Tibial artery (tissue), 4 donors: ENCODE measurements around the gene C12orf50.

Experiments
- DNase-seq, 2 donors: peaks; one replicate each; pipeline ENCODE4 v3.0.0-alpha.2; 2019
- H3K27ac ChIP-seq, 2 donors: fragments of 200-600 bp; sonication (generic) in 1 of 2; 1 replicate in 1 of 2; 2 replicates in 1 of 2; pipeline ENCODE4 v1.5.1; 2018 to 2019; ENCODE audit warnings: mild to moderate bottlenecking in 1 of 2
- H3K27me3 ChIP-seq, 2 donors: fragments of 200-600 bp; sonication (generic) in 1 of 2; one replicate each; pipeline versions ENCODE4 v1.5.1 to v1.6.0; 2016 to 2019
- H3K36me3 ChIP-seq, 3 donors: fragments of 200-600 bp; sonication (generic) in 2 of 3; one replicate each; pipeline ENCODE4 v1.5.1; 2016 to 2019; ENCODE audit warnings: mild to moderate bottlenecking in 2 of 3
- H3K4me1 ChIP-seq, 4 donors: fragments of 200-600 bp; sonication (generic) in 2 of 4; 1 replicate in 3 of 4; 2 replicates in 1 of 4; pipeline ENCODE4 v1.5.1; 2016 to 2019
- H3K4me3 ChIP-seq, 2 donors: fragments of 200-600 bp; sonication (generic) in 1 of 2; 1 replicate in 1 of 2; 2 replicates in 1 of 2; pipeline ENCODE4 v1.5.1; 2018 to 2019; ENCODE audit warnings: mild to moderate bottlenecking in 2 of 2
- H3K9me3 ChIP-seq, 3 donors: fragments of 200-600 bp; sonication (generic) in 1 of 3; one replicate each; pipeline ENCODE4 v1.5.1; 2016 to 2019
- CTCF ChIP-seq, 2 experiments: fragments of 200-600 bp in 1 of 2; fragments of 450-650 bp in 1 of 2; IDR thresholded peaks; one replicate each; pipeline ENCODE4 v1.5.1; 2017 to 2019; ENCODE audit warnings: antibody characterized with exemption in 2 of 2, mild to moderate bottlenecking in 1 of 2, moderate library complexity in 1 of 2
- intact Hi-C: fragments of 100-400 bp; cut with DNase I; formaldehyde crosslinking; loops from one replicate; pipeline ENCODE4 v1.15.0; 2023; ENCODE audit warnings: low total_unique reads

The C12orf50 gene

GRCh38 chr12:87988534-87988933 lies 40.7 kb downstream of the C12orf50 start:
- intact Hi-C loops = no loop called here
- no peak for TF ChIP-seq CTCF (IDR thresholded peaks at IDR 0.05)

GRCh38 chr12:87985069-87985675 lies 44.0 kb downstream of the C12orf50 start:
- DNase-seq = no peak
- no peak overlapping the region for H3K27ac ChIP-seq
- H3K36me3 ChIP-seq = no peaks in the 10 kb centered on the region
- H3K27me3 ChIP-seq = no peaks in the 10 kb centered on the region
- intact Hi-C loops = no loop called here
- TF ChIP-seq CTCF (IDR thresholded peaks at IDR 0.05) = no peak
- no peaks in the 10 kb centered on the region for H3K4me1 ChIP-seq
- H3K4me3 ChIP-seq = no peak overlapping the region
- H3K9me3 ChIP-seq = no peaks in the 10 kb centered on the region

More at GRCh38 chr12:87988534-87988933, 40.7 kb downstream of the C12orf50 start:
- H3K27me3 ChIP-seq = no peaks in the 10 kb centered on the region
- no peak for DNase-seq
- H3K36me3 ChIP-seq = no peaks in the 10 kb centered on the region
- no peaks in the 10 kb centered on the region for H3K4me1 ChIP-seq
- H3K27ac ChIP-seq = no peak overlapping the region
- no peak overlapping the region for H3K4me3 ChIP-seq
- H3K9me3 ChIP-seq = no peaks in the 10 kb centered on the region

- no peaks in the 10 kb centered on the region for H3K4me1 ChIP-seq
- H3K27me3 ChIP-seq = no peaks in the 10 kb centered on the region
- DNase-seq = no peak
- no peaks in the 10 kb centered on the region for H3K36me3 ChIP-seq
- H3K27ac ChIP-seq = no peak overlapping the region
- H3K9me3 ChIP-seq = no peaks in the 10 kb centered on the region
- TF ChIP-seq CTCF (IDR thresholded peaks at IDR 0.05) = no peak
- no peak overlapping the region for H3K4me3 ChIP-seq
- intact Hi-C loops = no loop called here
Measured at GRCh38 chr12:87982208-87982607, 47.0 kb downstream of the C12orf50 start.

GRCh38 chr12:87981495-87981894 lies 47.7 kb downstream of the C12orf50 start:
- Histone ChIP-seq H3K4me3 (no peak overlapping the region), H3K36me3 (no peaks in the 10 kb centered on the region), H3K4me1 (no peaks in the 10 kb centered on the region), H3K9me3 (no peaks in the 10 kb centered on the region), H3K27ac (no peak overlapping the region), H3K27me3 (no peaks in the 10 kb centered on the region)
- TF ChIP-seq CTCF (IDR thresholded peaks at IDR 0.05) = no peak
- DNase-seq = no peak
- intact Hi-C loops = no loop called here

- H3K27ac ChIP-seq = no peak overlapping the region
- H3K9me3 ChIP-seq = no peaks in the 10 kb centered on the region
- no peak for TF ChIP-seq CTCF (IDR thresholded peaks at IDR 0.05)
- no peak overlapping the region for H3K4me3 ChIP-seq
- intact Hi-C loops = no loop called here
- H3K27me3 ChIP-seq = no peaks in the 10 kb centered on the region
- H3K4me1 ChIP-seq = no peaks in the 10 kb centered on the region
- no peaks in the 10 kb centered on the region for H3K36me3 ChIP-seq
- DNase-seq = no peak
Measured at GRCh38 chr12:87975879-87976278, 53.3 kb downstream of the C12orf50 start.

GRCh38 chr12:87967871-87968270 lies 61.3 kb downstream of the C12orf50 start:
- Histone ChIP-seq H3K27me3 (no peaks in the 10 kb centered on the region), H3K9me3 (no peaks in the 10 kb centered on the region), H3K36me3 (no peaks in the 10 kb centered on the region), H3K4me3 (no peak overlapping the region), H3K27ac (no peak overlapping the region), H3K4me1 (no peaks in the 10 kb centered on the region)
- no peak for DNase-seq
- intact Hi-C loops = no loop called here
- TF ChIP-seq CTCF (IDR thresholded peaks at IDR 0.05) = no peak
